Renal pelvis (tissue), 4 donors: ENCODE measurements around the gene SLBP. TPM values are rescaled to one million over a fixed set of nuclear protein-coding genes. Genes with fewer than 3 reads are reported as not detected.
A peak's percentile ranks its signal among the peaks of the same experiment; 100 is the strongest.

ENCODE experiments used
- DNase-seq: peaks from one replicate; pipeline ENCODE4 v3.0.0-alpha.2; 2013
- polyA plus RNA-seq, 3 donors: library from polyadenylated mRNA; unstranded; fragments of 120-200 nt; gene quantifications; one replicate each; pipeline ENCODE4 v1.2.1, GENCODE V29; 2013; ENCODE audit not compliant: insufficient read length in 3 of 3

Gene SLBP
- polyA plus RNA-seq, 3 donors, result 80.8 to 87.6 (median 86.8) TPM

- no peak for DNase-seq
These were observed 18.5 kb upstream of the SLBP start for GRCh38 chr4:1730532-1731135.

- DNase-seq, result no peak
These were observed 16.2 kb upstream of the SLBP start for GRCh38 chr4:1728061-1728980.

- DNase-seq, result no peak
These were observed 15.3 kb upstream of the SLBP start for GRCh38 chr4:1727117-1728031.

- peak; percentile 87 for DNase-seq
These were observed 14.2 kb upstream of the SLBP start for GRCh38 chr4:1726146-1726934.

GRCh38 chr4:1725521-1725920 is 13.4 kb upstream of the SLBP start:
- no peak for DNase-seq

GRCh38 chr4:1723131-1723801 is 11.1 kb upstream of the SLBP start:
- DNase-seq, result no peak

GRCh38 chr4:1722551-1723118 is 10.5 kb upstream of the SLBP start:
- no peak for DNase-seq

- DNase-seq, result no peak
These were observed 9.8 kb upstream of the SLBP start for GRCh38 chr4:1721666-1722550.

- peak; percentile 95 for DNase-seq
These were observed 9.0 kb upstream of the SLBP start, which contains the start of the genes TACC3 and TMEM129 for GRCh38 chr4:1721003-1721665. Gene TACC3, plus strand, starts transcription at chr4:1721521. Its CDS starts 1,901 bp downstream, at chr4:1723422. Gene TMEM129, minus strand, starts transcription at chr4:1721323. Its CDS starts 486 bp downstream, at chr4:1720837.

- no peak for DNase-seq
These were observed 8.3 kb upstream of the SLBP start for GRCh38 chr4:1720163-1720983.

GRCh38 chr4:1718095-1718850 is 6.2 kb upstream of the SLBP start:
- no peak for DNase-seq

GRCh38 chr4:1717129-1718094 is 5.3 kb upstream of the SLBP start:
- DNase-seq, result no peak

- no peak for DNase-seq
These were observed 4.2 kb upstream of the SLBP start for GRCh38 chr4:1716065-1716945.

- DNase-seq, result no peak
These were observed 3.1 kb upstream of the SLBP start for GRCh38 chr4:1715002-1715758.
